WTC11 (cell line): Measurements from ENCODE around the gene CGRRF1. TPM values are rescaled to one million over a fixed set of nuclear protein-coding genes. Genes with fewer than 3 reads are reported as not detected.

ENCODE experiments used
- ATAC-seq: fragments of 200-7000 bp; cut with Tn5 transposase; 2 replicates; pipeline ENCODE4 v1.10.0; 2021; ENCODE audit warnings: mild to moderate bottlenecking, moderate library complexity
- CTCF ChIA-PET: fragments of 300-600 bp; sonication (Branson Sonifier 250); formaldehyde crosslinking; loops from one replicate; lab custom pipeline; 2021; ENCODE audit warnings: antibody characterized with exemption; lab: Charles Lee
- POLR2A ChIA-PET: fragments of 350-600 bp; sonication (Branson Sonifier 250); formaldehyde crosslinking; loops from one replicate; lab custom pipeline; 2021; ENCODE audit warnings: antibody characterized with exemption; lab: Charles Lee
- DNase-seq: peaks from one replicate; pipeline ENCODE4 v3.0.0; 2021; ENCODE audit warnings: low spot score
- H3K27ac Mint-ChIP-seq: 2 replicates; pipeline ENCODE4 v1.8.0; 2021; ENCODE audit warnings: mixed read lengths
- H3K27me3 Mint-ChIP-seq: 2 replicates; pipeline ENCODE4 v1.8.0; 2021; ENCODE audit warnings: low read depth, mild to moderate bottlenecking, moderate library complexity, mixed read lengths
- H3K36me3 Mint-ChIP-seq: 2 replicates; pipeline ENCODE4 v1.8.0; 2021; ENCODE audit warnings: mixed read lengths
- H3K4me1 Mint-ChIP-seq: 2 replicates; pipeline ENCODE4 v1.8.0; 2022; ENCODE audit warnings: mixed read lengths
- H3K4me3 Mint-ChIP-seq: 2 replicates; pipeline ENCODE4 v1.8.0; 2021; ENCODE audit warnings: mild to moderate bottlenecking, moderate library complexity, mixed read lengths
- H3K9me3 Mint-ChIP-seq: 2 replicates; pipeline ENCODE4 v1.8.0; 2021; ENCODE audit warnings: mixed read lengths
- AR ChIP-seq: fragments of 250-450 bp; sonication (Bioruptor Pico); IDR thresholded peaks from 2 replicates; pipeline ENCODE4 v1.9.0; 2021; ENCODE audit warnings: mild to moderate bottlenecking
- ARID4B ChIP-seq: sonication (generic); formaldehyde crosslinking; IDR thresholded peaks from 2 replicates; pipeline ENCODE4 v1.8.0; 2023; ENCODE audit warnings: missing genetic modification reagents, mild to moderate bottlenecking, borderline replicate concordance
- ATF2 ChIP-seq: sonication (generic); formaldehyde crosslinking; IDR thresholded peaks from 2 replicates; pipeline ENCODE4 v1.8.1; 2022; ENCODE audit warnings: low read depth, missing genetic modification reagents, borderline replicate concordance
- CDX4 ChIP-seq: fragments of 250-450 bp; sonication (Bioruptor Pico); IDR thresholded peaks from 2 replicates; pipeline ENCODE4 v1.9.0; 2021; ENCODE audit warnings: moderate library complexity, mild to moderate bottlenecking, inconsistent platforms, borderline replicate concordance
- CREM ChIP-seq: sonication (generic); formaldehyde crosslinking; IDR thresholded peaks from 2 replicates; pipeline ENCODE4 v1.8.1; 2022; ENCODE audit warnings: mild to moderate bottlenecking, missing genetic modification reagents, moderate library complexity
- FOXK1 ChIP-seq: sonication (generic); formaldehyde crosslinking; IDR thresholded peaks from 2 replicates; pipeline ENCODE4 v1.8.0; 2022; ENCODE audit warnings: mild to moderate bottlenecking, moderate library complexity, missing genetic modification reagents
- GABPB1 ChIP-seq: sonication (generic); formaldehyde crosslinking; IDR thresholded peaks from 2 replicates; pipeline ENCODE4 v1.8.1; 2023; ENCODE audit warnings: mild to moderate bottlenecking, missing genetic modification reagents
- JUN ChIP-seq: sonication (generic); formaldehyde crosslinking; IDR thresholded peaks from 2 replicates; pipeline ENCODE4 v1.8.0; 2023; ENCODE audit warnings: mild to moderate bottlenecking, missing genetic modification reagents
- MAX ChIP-seq: sonication (generic); formaldehyde crosslinking; IDR thresholded peaks from 2 replicates; pipeline ENCODE4 v1.8.0; 2022; ENCODE audit warnings: mild to moderate bottlenecking, missing genetic modification reagents
- NR1H2 ChIP-seq: sonication (generic); formaldehyde crosslinking; IDR thresholded peaks from 2 replicates; pipeline ENCODE4 v1.9.0; 2021; ENCODE audit warnings: mild to moderate bottlenecking, moderate library complexity, missing genetic modification reagents
- RELA ChIP-seq: sonication (generic); formaldehyde crosslinking; IDR thresholded peaks from 2 replicates; pipeline ENCODE4 v1.8.1; 2022; ENCODE audit warnings: missing genetic modification reagents, mild to moderate bottlenecking, borderline replicate concordance
- SMAD3 ChIP-seq: sonication (generic); formaldehyde crosslinking; IDR thresholded peaks from 2 replicates; pipeline ENCODE4 v1.8.0; 2022; ENCODE audit warnings: missing genetic modification reagents, mild to moderate bottlenecking, borderline replicate concordance
- ZBTB43 ChIP-seq: sonication (generic); formaldehyde crosslinking; IDR thresholded peaks from 2 replicates; pipeline ENCODE4 v1.8.1; 2023; ENCODE audit warnings: mild to moderate bottlenecking, missing genetic modification reagents
- ZMAT4 ChIP-seq: fragments of 250-450 bp; sonication (Bioruptor Pico); IDR thresholded peaks from 2 replicates; pipeline ENCODE4 v1.9.0; 2021; ENCODE audit warnings: mild to moderate bottlenecking
- ZNF263 ChIP-seq: sonication (generic); formaldehyde crosslinking; IDR thresholded peaks from 2 replicates; pipeline ENCODE4 v1.8.1; 2022; ENCODE audit warnings: low read depth, mild to moderate bottlenecking, moderate library complexity, missing genetic modification reagents
- ZNF281 ChIP-seq: sonication (generic); formaldehyde crosslinking; IDR thresholded peaks from 2 replicates; pipeline ENCODE4 v1.8.0; 2023; ENCODE audit warnings: mild to moderate bottlenecking, missing genetic modification reagents
- ZNF425 ChIP-seq: fragments of 250-450 bp; sonication (Bioruptor Pico); conservative IDR thresholded peaks from 2 replicates; pipeline ENCODE4 v1.9.0; 2021; ENCODE audit warnings: mild to moderate bottlenecking
- total RNA-seq: library from RNA; stranded (reverse); gene quantifications from 3 replicates; pipeline ENCODE4 v1.2.3, GENCODE V29; 2021

CGRRF1 gene
- total RNA-seq, 1 experiment from 2014 or later, result 15.1 TPM

GRCh38 chr14:54556535-54556934 lies 46.8 kb downstream of the CGRRF1 start:
- ATAC-seq, result no peak
- Mint-ChIP-seq H3K27me3 (no peaks in the 10 kb centered on the region; the same call in 1 of the 2 replicates), H3K4me1 (peaks cover 5% of the 10 kb centered on the region), H3K27ac (no peak overlapping the region), H3K9me3 (no peaks in the 10 kb centered on the region), H3K36me3 (no peaks in the 10 kb centered on the region), H3K4me3 (no peak overlapping the region)
- TF ChIP-seq ATF2 (CRISPR knock-in tag), result no peak
- TF ChIP-seq SMAD3, result no peak
- TF ChIP-seq MAX (CRISPR knock-in tag), result peak; percentile 40; the same call in 1 of the 2 replicates
- TF ChIP-seq CREM (CRISPR knock-in tag), result no peak
- TF ChIP-seq GABPB1 (CRISPR knock-in tag), result peak; percentile 100
- TF ChIP-seq ZNF263 (CRISPR knock-in tag), result no peak
- no peak for TF ChIP-seq ZBTB43
- POLR2A ChIA-PET, result interaction anchor here (0.7 to 2.2 kb wide), 3 partner anchors 9 to 47 kb away, joined by 3 to 5 read pairs (median 3); partner anchors contain the start of gene CGRRF1
- CTCF ChIA-PET, result interaction anchor here (0.6 to 1.8 kb wide), 4 partner anchors 9 to 190 kb away, joined by 3 to 6 read pairs (median 3); partner anchors contain the start of gene CGRRF1
- peak; percentile 31 for DNase-seq

GRCh38 chr14:54562334-54562733 lies 52.6 kb downstream of the CGRRF1 start:
- DNase-seq (no peak), ATAC-seq (no peak)
- ChIA-PET CTCF (interaction anchor here (0.5 kb wide), 1 partner anchor 69 kb away, joined by 5 read pairs; no protein-coding TSS in a partner anchor), POLR2A (no interaction called here)
- no peaks in the 10 kb centered on the region for H3K36me3 Mint-ChIP-seq
- H3K4me1 Mint-ChIP-seq, result peaks cover 8% of the 10 kb centered on the region
- H3K27me3 Mint-ChIP-seq, result peaks cover 15% of the 10 kb centered on the region
- H3K4me3 Mint-ChIP-seq, result no peak overlapping the region
- no peaks in the 10 kb centered on the region for H3K9me3 Mint-ChIP-seq
- H3K27ac Mint-ChIP-seq, result no peak overlapping the region
- TF ChIP-seq ZMAT4 (CRISPR knock-in tag), result no peak
- TF ChIP-seq NR1H2 (CRISPR knock-in tag), result no peak
- no peak for TF ChIP-seq ARID4B (CRISPR knock-in tag)
- no peak for TF ChIP-seq AR
- TF ChIP-seq ZNF281, result no peak
- TF ChIP-seq ZNF263 (CRISPR knock-in tag), result no peak
- TF ChIP-seq FOXK1, result no peak
- TF ChIP-seq CDX4 (CRISPR knock-in tag), result no peak
- no peak for TF ChIP-seq JUN (CRISPR knock-in tag)
- TF ChIP-seq RELA (CRISPR knock-in tag), result no peak
- TF ChIP-seq ZNF425, result no peak
